ENCODE data around the gene SHF.

- no peak for TF ChIP-seq CTCF (IDR thresholded peaks at IDR 0.05)
- TF ChIP-seq EZH2phosphoT487 (IDR thresholded peaks at IDR 0.05) = no peak
Observed at GRCh38 chr15:45171912-45172311, 15.9 kb downstream of the SHF start.
